ENCODE measurements around the gene BICDL1.
"Not testable (repeated sequence)": the region's sequence is repeated elsewhere in the genome, so short reads cannot be mapped to it uniquely, and the experiment has no call there.

Gene BICDL1

DNA sequence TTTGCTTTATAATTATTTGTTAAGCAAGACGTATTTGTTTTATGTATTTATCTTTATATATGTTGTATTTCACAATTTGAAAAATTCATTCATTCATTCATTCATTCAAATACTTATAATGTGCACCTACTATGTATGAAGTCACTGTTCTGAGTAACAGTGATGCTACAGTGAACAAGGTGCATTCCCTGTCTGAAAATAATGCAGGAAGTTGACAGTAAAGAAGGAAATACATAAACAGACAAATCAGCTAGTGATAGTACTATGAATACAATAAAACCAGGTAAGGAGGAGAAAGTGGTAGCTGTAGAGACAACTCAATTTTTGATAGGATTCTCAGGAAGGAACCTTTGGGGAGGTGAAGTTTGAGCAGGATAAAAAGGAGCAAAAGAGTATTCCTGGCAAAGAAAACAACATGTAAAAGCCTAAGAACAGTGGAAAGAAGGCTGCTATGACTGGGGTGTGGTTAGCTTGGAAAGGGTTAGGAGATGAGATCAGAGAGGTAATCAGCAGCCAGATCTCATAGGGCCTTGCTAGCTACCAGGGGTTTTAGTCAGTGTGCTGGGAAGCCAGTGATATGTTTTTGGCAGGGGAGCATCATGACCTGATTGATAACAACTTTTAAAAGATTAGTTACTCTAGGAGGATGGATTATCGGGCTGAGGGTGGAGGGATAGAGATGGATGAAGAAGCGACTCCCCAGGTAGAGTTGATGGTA, 17.4 kb downstream of the BICDL1 start:
- no peak for DNase-seq

DNA sequence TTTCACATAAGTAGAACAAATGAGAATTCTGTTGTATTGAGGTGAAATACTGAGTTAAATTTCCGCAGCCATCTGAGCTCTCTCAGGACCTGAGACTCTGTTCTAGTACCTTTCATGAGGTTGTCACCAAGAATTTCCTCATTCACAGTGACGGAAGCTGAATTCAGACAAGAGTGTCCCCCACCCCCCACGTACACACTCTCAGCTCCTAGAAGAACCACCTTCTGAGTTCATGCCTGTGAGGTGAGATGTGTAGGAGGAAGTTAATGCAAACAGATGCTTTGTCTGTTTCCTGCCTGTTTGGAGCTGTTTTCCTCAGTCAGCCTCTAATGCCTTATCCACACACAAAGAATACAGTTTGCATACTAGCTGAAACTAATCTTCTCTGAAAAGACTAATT, 18.2 kb downstream of the BICDL1 start:
- no peak for DNase-seq

GRCh38 chr12:120010661-120011230, 21.7 kb downstream of the BICDL1 start:
- no peak for DNase-seq

DNA sequence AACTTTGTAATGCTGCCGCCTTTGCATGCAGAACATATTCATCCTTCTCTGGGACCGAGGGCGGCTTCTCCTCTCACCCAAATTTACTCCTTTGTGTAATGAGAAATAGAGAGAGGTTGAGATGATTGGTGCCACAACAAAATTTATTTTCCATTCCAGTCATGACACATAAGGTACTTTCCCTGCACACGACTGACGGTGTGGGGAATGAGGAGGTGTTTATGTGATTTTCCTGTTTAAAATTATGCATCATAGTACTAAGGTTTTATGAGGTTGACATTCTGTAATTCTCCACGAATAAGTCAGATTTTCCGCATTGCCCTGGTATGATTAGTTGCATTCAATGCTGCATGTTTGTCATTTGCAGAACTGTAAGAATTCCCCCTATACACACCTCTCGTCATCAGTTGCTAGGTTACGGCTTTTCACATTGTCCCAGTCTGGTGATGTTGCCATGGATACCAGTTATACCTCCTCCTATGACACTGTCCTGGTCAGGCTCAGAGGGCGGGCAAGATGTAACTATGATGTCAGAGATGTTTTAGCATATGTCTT, 23.1 kb downstream of the BICDL1 start:
- DNase-seq, result peak; percentile 26

DNA sequence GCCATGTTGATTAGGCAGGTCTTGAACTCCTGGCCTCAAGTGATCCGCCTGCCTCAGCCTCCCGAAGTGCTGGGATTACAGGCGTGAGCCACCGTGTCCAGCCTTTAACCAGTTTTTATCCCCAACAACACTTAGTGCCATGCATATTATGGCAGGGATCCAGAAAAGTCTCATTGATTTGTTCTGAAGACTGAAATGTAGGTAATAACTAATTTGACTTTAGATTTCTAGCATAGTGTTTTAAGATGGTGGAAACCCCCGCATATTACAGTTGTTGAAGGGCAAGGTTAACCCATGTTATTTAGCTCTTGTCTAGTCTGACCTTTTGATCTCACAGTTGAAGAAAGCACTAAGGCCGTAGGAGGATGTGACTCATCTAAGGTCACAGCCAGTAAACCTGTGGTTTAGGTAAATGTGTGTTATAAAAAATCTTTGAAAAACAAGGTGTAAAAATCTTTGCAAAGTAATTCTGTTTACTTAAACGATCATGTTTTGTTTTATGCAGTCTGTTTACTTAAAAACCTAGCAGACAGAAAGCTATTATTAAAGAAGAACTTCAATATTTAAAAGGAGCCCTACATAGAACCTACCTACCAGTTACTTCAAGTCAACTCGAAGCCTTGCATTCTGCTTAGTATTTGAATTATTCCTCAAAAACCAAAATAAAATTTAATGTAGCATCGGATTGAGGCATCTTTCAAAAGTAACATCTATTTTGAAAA, 24.8 kb downstream of the BICDL1 start:
- DNase-seq, result peak; percentile 26

- DNase-seq, result not testable (repeated sequence)
Observed at GRCh38 chr12:120014381-120014735, 25.3 kb downstream of the BICDL1 start.

- no peak for DNase-seq
Observed at GRCh38 chr12:120015313-120015712, 26.3 kb downstream of the BICDL1 start.

DNA sequence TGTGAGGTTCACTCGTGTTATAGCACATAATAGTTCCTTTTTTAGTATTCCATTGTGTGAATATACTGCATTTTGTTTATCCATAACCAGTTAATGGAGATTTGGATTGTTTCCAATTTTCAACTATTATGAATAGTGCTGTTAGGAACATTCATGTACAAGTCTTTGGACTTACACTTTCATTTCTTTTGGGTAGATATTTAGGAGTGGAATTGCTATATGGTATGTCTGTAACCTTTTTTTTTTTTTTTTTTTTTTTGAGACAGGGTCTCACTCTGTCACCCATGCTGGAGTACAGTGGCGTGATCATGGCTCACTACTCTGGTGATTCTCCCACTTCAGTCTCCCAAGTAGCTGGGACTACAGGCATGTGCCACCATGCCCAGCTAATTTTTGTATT, 27.2 kb downstream of the BICDL1 start:
- not testable (repeated sequence) for DNase-seq

- no peak for DNase-seq
Observed at GRCh38 chr12:120019197-120019596, 30.2 kb downstream of the BICDL1 start.

GRCh38 chr12:120019938-120020337, 30.9 kb downstream of the BICDL1 start:
- no peak for DNase-seq

- DNase-seq, result no peak
Observed at GRCh38 chr12:120024193-120024592, 35.2 kb downstream of the BICDL1 start.

DNA sequence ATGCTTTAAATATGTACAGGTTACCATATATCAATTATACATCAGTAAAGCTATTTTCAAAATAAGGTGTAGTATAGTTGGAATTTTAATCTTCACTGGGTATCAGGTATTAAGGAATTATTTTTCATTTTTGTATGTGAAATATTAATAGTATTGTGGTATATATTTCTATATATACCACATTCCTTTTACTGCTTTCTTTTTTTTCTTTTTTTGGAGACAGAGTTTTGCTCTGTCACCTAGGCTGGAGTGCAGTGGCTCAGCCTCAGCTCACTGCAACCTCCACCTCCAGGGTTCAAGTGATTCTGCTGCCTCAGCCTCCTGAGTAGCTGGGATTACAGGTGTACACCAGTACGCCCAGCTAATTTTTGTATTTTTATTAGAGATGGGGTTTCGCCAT, 36.6 kb downstream of the BICDL1 start:
- no peak for DNase-seq

GRCh38 chr12:120032242-120032641, 43.2 kb downstream of the BICDL1 start:
- no peak for DNase-seq

GRCh38 chr12:120037851-120038250, 48.8 kb downstream of the BICDL1 start:
- no peak for DNase-seq

GRCh38 chr12:120039711-120040110, 50.7 kb downstream of the BICDL1 start:
- DNase-seq, result no peak

- DNase-seq, result no peak
Observed at GRCh38 chr12:120041386-120042231, 52.6 kb downstream of the BICDL1 start.

DNA sequence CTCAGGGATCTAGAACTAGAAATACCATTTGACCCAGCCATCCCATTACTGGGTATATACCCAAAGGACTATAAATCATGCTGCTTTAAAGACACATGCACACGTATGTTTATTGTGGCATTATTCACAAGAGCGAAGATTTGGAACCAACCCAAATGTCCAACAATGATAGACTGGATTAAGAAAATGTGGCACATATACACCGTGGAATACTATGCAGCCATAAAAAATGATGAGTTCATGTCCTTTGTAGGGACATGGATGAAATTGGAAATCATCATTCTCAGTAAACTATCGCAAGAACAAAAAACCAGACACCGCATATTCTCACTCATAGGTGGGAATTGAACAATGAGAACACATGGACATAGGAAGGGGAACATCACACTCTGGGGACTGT, 56.3 kb downstream of the BICDL1 start:
- DNase-seq, result not testable (repeated sequence)

DNA sequence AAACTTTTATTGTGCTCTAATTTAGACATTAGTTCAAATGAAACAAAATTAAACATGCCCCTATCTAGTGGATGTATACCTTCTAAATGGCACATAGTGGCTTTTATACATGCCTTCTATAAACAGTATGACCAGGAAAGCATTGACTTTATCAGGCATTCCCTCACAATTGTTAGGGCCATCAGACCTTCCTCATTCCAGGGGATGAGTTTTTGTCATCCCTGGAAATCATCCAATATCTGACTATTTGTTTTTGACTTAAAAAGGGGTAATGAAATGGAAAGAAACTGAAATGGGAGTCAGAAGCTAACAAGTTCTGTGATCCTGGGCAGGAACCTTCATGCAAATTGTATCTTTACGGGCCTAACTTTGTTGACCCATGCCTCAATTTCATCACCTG, 58.0 kb downstream of the BICDL1 start:
- no peak for DNase-seq

GRCh38 chr12:120048263-120048662, 59.2 kb downstream of the BICDL1 start:
- no peak for DNase-seq

DNA sequence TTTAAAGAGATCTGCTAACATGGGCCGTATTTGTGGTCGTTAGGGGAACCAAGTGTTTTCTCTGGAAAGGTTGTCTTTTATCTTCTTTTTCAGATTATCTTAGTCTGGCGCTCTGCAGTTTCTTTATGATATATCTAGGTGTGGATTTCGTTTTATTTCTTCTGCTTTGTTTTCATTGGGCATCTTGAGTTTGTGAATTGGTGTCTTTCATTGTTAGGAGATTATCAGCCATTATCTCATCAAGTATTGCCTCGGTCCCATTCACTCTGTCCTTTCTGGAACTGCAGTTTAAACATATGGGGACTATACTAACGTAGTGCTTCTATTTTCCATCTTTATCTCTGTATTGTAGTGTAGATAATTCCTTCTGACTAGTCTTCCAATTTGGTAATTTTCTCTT, 60.4 kb downstream of the BICDL1 start:
- no peak for DNase-seq

DNA sequence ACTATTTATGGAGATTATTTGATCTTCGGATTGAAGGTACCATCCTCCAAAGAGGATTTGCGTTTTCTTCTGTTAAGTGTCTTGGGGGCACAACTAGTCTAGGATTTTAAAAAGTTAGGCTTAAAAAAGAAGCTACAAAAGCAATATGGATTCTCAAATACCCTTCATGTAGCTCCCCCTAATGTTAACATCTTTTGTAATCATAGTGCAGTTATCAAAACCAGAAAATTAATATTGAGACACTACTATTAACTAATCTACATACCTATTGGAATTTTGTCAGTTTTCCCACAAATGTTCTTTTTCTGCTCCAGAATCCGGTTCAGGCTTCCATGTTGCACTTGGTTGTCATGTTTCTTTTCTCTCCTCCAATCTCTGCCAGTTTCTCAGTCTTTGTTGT, 62.5 kb downstream of the BICDL1 start:
- DNase-seq, result no peak

- no peak for DNase-seq
Observed at GRCh38 chr12:120054293-120054692, 65.3 kb downstream of the BICDL1 start.

All from NK-92 treated with Interleukin-12 subunit alpha and Interleukin-12 subunit beta, amount 100 ng/mL, for 24 hours (cell line).